Measurements from ENCODE around the gene ZNF579. TPM values are rescaled to one million over a fixed set of nuclear protein-coding genes. Genes with fewer than 3 reads are reported as not detected.
A peak's percentile ranks its signal among the peaks of the same experiment; 100 is the strongest.

ZNF579 gene
- total and polyA plus RNA-seq, 9 of the 15 experiments (the other 6 are each of a cell fraction or from before 2014, with no cell fraction given): 0.06 to 15.9 (median 1.6) TPM

DNA sequence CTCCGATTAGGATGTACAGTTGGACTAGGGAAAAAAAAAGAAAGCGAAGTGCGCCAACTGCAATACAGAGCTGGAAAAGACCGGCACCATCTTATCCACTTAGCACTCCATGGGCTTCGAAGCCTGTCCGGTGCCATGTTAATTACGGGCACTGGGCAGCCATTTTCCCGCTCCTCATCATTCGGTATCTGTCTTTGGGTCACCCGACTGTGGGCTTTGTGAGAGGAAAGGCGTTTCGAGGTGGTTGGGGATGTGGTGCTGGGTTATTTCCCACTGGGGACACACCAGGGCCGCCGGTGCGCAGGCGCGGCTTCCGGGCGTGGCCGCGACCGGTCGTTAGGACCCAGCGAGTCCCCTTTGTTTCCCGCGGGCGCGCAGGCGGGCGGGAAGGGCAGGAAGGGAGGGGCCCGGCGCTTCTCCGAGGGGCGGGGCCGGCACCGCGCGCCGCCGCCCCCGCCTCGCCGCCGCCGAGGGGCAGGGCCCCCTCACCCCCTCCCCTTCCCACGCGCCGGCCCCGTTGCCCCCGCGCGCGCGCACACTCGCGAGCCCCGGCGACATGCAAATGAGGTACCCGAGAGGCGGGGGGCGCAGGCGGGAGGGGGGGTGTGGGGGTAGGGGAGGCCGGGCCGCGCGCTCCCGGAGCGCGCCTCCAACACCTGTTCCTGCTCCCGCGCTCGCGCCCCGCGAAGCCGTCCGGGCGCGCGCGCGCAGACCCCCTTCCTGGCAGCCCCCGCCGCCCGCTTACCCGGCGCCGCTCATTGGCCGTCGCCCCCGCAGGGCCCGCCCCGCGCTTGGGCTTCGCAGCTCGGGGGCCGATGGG, 19.4 kb upstream of the ZNF579 start, which contains the start of gene ZNF524 (continued):
- TF ChIP-seq KLF13 (tag; IDR thresholded peaks at IDR 0.05; ENCODE audit: borderline replicate concordance, low read depth): peak; percentile 12; the same call in 1 of the 2 replicates
- TF ChIP-seq BDP1 (IDR thresholded peaks at IDR 0.05; ENCODE audit: insufficient read depth, insufficient read length): no peak
- no peak; the same call in 1 of the 2 replicates for TF ChIP-seq TEAD4 (IDR thresholded peaks at IDR 0.05; ENCODE audit: low read length)
- no peak for TF ChIP-seq TEAD4 (CRISPR knock-in tag; IDR thresholded peaks at IDR 0.05; ENCODE audit: borderline replicate concordance)
- TF ChIP-seq ZC3H8 (IDR thresholded peaks at IDR 0.05): no peak
- TF ChIP-seq BRF1 (IDR thresholded peaks at IDR 0.05; ENCODE audit: borderline replicate concordance, extremely low read depth, insufficient read length): no peak
- TF ChIP-seq, protein P1, sequence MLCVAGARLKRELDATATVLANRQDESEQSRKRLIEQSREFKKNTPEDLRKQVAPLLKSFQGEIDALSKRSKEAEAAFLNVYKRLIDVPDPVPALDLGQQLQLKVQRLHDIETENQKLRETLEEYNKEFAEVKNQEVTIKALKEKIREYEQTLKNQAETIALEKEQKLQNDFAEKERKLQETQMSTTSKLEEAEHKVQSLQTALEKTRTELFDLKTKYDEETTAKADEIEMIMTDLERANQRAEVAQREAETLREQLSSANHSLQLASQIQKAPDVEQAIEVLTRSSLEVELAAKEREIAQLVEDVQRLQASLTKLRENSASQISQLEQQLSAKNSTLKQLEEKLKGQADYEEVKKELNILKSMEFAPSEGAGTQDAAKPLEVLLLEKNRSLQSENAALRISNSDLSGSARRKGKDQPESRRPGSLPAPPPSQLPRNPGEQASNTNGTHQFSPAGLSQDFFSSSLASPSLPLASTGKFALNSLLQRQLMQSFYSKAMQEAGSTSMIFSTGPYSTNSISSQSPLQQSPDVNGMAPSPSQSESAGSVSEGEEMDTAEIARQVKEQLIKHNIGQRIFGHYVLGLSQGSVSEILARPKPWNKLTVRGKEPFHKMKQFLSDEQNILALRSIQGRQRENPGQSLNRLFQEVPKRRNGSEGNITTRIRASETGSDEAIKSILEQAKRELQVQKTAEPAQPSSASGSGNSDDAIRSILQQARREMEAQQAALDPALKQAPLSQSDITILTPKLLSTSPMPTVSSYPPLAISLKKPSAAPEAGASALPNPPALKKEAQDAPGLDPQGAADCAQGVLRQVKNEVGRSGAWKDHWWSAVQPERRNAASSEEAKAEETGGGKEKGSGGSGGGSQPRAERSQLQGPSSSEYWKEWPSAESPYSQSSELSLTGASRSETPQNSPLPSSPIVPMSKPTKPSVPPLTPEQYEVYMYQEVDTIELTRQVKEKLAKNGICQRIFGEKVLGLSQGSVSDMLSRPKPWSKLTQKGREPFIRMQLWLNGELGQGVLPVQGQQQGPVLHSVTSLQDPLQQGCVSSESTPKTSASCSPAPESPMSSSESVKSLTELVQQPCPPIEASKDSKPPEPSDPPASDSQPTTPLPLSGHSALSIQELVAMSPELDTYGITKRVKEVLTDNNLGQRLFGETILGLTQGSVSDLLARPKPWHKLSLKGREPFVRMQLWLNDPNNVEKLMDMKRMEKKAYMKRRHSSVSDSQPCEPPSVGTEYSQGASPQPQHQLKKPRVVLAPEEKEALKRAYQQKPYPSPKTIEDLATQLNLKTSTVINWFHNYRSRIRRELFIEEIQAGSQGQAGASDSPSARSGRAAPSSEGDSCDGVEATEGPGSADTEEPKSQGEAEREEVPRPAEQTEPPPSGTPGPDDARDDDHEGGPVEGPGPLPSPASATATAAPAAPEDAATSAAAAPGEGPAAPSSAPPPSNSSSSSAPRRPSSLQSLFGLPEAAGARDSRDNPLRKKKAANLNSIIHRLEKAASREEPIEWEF (CRISPR knock-in tag; IDR thresholded peaks at IDR 0.05): no peak
- no peak for TF ChIP-seq LCOR (CRISPR knock-in tag; IDR thresholded peaks at IDR 0.05)
- TF ChIP-seq JUNB (CRISPR knock-in tag; conservative IDR thresholded peaks at IDR 0.05): no peak
- no peak for TF ChIP-seq NR4A1 (CRISPR knock-in tag; IDR thresholded peaks at IDR 0.05)
- peak; percentile 85 for TF ChIP-seq NR4A1 (tag; IDR thresholded peaks at IDR 0.05)
- no peak for TF ChIP-seq XRCC3 (IDR thresholded peaks at IDR 0.05)
- no peak for TF ChIP-seq KLF10 (CRISPR knock-in tag; IDR thresholded peaks at IDR 0.05)
- no peak for TF ChIP-seq NR2F6 (CRISPR knock-in tag; IDR thresholded peaks at IDR 0.05)
- TF ChIP-seq ZNF24 (IDR thresholded peaks at IDR 0.05): no peak
- no peak for TF ChIP-seq PHF21A (IDR thresholded peaks at IDR 0.05; ENCODE audit: borderline replicate concordance, low read depth)
- no peak for TF ChIP-seq NR1H2 (CRISPR knock-in tag; IDR thresholded peaks at IDR 0.05)
- TF ChIP-seq ZNF766 (CRISPR knock-in tag; conservative IDR thresholded peaks at IDR 0.05): peak; percentile 94
- no peak for TF ChIP-seq MAFF (IDR thresholded peaks at IDR 0.05; ENCODE audit: low read length)
- TF ChIP-seq HDAC2 (IDR thresholded peaks at IDR 0.05): no peak
- TF ChIP-seq, protein P2, sequence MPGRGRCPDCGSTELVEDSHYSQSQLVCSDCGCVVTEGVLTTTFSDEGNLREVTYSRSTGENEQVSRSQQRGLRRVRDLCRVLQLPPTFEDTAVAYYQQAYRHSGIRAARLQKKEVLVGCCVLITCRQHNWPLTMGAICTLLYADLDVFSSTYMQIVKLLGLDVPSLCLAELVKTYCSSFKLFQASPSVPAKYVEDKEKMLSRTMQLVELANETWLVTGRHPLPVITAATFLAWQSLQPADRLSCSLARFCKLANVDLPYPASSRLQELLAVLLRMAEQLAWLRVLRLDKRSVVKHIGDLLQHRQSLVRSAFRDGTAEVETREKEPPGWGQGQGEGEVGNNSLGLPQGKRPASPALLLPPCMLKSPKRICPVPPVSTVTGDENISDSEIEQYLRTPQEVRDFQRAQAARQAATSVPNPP (IDR thresholded peaks at IDR 0.05; ENCODE audit: borderline replicate concordance, insufficient read depth, insufficient read length): no peak
- no peak for TF ChIP-seq NFATC3 (IDR thresholded peaks at IDR 0.05)
- TF ChIP-seq NRF1 (conservative IDR thresholded peaks at IDR 0.05 in 1 of 2, IDR thresholded peaks at IDR 0.05 in 1 of 2): peak; percentile 89 to 91
- TF ChIP-seq MYNN (IDR thresholded peaks at IDR 0.05): no peak
- no peak for TF ChIP-seq MYNN (CRISPR knock-in tag; IDR thresholded peaks at IDR 0.05)
- TF ChIP-seq SP1 (CRISPR knock-in tag; IDR thresholded peaks at IDR 0.05): peak; percentile 90
- no peak for TF ChIP-seq ZKSCAN1 (IDR thresholded peaks at IDR 0.05; ENCODE audit: low read depth, low read length)

Measured in K562 (cell line).